Measurements from ENCODE around the gene TRIM40. TPM values are rescaled to one million over a fixed set of nuclear protein-coding genes. Genes with fewer than 3 reads are reported as not detected.

TRIM40 gene
- total and polyA plus RNA-seq, 2 of the 13 experiments (the other 11 are each of a cell fraction or from before 2014, with no cell fraction given), result 0.58 TPM; not detected in 1

DNA sequence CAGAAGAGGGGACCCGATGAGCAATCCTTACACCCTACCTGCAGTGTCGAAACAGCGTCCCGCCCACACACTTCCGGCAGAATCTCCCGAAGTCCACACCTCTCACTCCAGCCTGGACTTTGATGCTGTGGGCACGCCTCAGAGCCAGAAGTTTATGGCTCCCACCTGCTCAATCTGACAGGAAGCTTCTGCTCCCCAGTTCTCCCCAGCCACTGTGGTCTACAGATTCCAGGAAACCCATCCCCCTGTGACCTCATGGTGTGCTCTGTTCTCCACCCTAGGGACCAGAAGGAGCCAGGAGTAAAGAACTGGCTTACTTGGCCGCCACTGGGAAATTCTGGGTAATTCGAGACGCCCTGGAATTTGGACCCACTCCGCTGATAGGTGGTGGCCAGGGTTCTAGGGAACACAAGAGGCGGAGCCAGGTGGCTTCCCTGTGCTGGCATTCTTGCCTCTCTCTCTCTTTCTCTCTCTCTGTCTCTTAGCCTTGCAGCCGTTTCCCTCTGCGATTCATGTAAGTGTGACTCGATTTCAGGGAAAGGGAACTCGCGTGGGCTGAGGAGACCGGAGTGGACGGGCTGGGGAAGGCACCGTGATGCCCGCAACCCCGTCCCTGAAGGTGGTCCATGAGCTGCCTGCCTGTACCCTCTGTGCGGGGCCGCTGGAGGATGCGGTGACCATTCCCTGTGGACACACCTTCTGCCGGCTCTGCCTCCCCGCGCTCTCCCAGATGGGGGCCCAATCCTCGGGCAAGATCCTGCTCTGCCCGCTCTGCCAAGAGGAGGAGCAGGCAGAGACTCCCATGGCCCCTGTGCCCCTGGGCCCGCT is 27.4 kb downstream of the TRIM40 start, which contains the start of gene TRIM15 (continued):
- TF ChIP-seq ZNF264 (CRISPR knock-in tag; IDR thresholded peaks at IDR 0.05) (peak; percentile 54), ZNF207 (IDR thresholded peaks at IDR 0.05; ENCODE audit: borderline replicate concordance) (no peak), SSRP1 (CRISPR knock-in tag; IDR thresholded peaks at IDR 0.05) (peak; percentile 84; the same call in 1 of the 2 replicates), ZNF17 (CRISPR knock-in tag; IDR thresholded peaks at IDR 0.05) (no peak), KAT7 (CRISPR knock-in tag; IDR thresholded peaks at IDR 0.05; ENCODE audit: borderline replicate concordance) (no peak), ARHGAP35 (CRISPR knock-in tag; IDR thresholded peaks at IDR 0.05; ENCODE audit: borderline replicate concordance) (no peak), ZNF160 (CRISPR knock-in tag; IDR thresholded peaks at IDR 0.05) (0 out of 2 replicates have a peak, but pooled peaks have one; percentile 36), MBD4 (IDR thresholded peaks at IDR 0.05; ENCODE audit: borderline replicate concordance, low read length) (no peak), PRPF4 (IDR thresholded peaks at IDR 0.05; ENCODE audit: low read depth, low read length, poor library complexity, severe bottlenecking) (no peak), CC2D1A (CRISPR knock-in tag; IDR thresholded peaks at IDR 0.05) (0 out of 2 replicates have a peak, but pooled peaks have one; percentile 22), ZBTB8A (CRISPR knock-in tag; IDR thresholded peaks at IDR 0.05; ENCODE audit: borderline replicate concordance, low read depth) (peak; percentile 63; the same call in 1 of the 2 replicates), SCMH1 (CRISPR knock-in tag; IDR thresholded peaks at IDR 0.05; ENCODE audit: borderline replicate concordance) (no peak), ZNF501 (CRISPR knock-in tag; IDR thresholded peaks at IDR 0.05) (peak; percentile 95), SNAPC2 (CRISPR knock-in tag; IDR thresholded peaks at IDR 0.05) (peak; percentile 96), GATAD2A (CRISPR knock-in tag; IDR thresholded peaks at IDR 0.05) (peak; percentile 85), HINFP (CRISPR knock-in tag; IDR thresholded peaks at IDR 0.05; ENCODE audit: low read depth) (peak; percentile 73), MTA1 (CRISPR knock-in tag; IDR thresholded peaks at IDR 0.05; ENCODE audit: borderline replicate concordance) (peak; percentile 92), ZBTB44 (CRISPR knock-in tag; IDR thresholded peaks at IDR 0.05) (no peak), NFE2L1 (CRISPR knock-in tag; IDR thresholded peaks at IDR 0.05; ENCODE audit: borderline replicate concordance) (no peak), CCAR2 (optimal IDR thresholded peaks at IDR 0.05; ENCODE audit: low read depth, low read length) (no peak)
- TF ChIP-seq, protein P1, sequence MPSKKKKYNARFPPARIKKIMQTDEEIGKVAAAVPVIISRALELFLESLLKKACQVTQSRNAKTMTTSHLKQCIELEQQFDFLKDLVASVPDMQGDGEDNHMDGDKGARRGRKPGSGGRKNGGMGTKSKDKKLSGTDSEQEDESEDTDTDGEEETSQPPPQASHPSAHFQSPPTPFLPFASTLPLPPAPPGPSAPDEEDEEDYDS (CRISPR knock-in tag; IDR thresholded peaks at IDR 0.05), result peak; percentile 81
- TF ChIP-seq, protein P2, sequence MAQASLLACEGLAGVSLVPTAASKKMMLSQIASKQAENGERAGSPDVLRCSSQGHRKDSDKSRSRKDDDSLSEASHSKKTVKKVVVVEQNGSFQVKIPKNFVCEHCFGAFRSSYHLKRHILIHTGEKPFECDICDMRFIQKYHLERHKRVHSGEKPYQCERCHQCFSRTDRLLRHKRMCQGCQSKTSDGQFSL (CRISPR knock-in tag; IDR thresholded peaks at IDR 0.05), result no peak
- TF ChIP-seq, protein P3, sequence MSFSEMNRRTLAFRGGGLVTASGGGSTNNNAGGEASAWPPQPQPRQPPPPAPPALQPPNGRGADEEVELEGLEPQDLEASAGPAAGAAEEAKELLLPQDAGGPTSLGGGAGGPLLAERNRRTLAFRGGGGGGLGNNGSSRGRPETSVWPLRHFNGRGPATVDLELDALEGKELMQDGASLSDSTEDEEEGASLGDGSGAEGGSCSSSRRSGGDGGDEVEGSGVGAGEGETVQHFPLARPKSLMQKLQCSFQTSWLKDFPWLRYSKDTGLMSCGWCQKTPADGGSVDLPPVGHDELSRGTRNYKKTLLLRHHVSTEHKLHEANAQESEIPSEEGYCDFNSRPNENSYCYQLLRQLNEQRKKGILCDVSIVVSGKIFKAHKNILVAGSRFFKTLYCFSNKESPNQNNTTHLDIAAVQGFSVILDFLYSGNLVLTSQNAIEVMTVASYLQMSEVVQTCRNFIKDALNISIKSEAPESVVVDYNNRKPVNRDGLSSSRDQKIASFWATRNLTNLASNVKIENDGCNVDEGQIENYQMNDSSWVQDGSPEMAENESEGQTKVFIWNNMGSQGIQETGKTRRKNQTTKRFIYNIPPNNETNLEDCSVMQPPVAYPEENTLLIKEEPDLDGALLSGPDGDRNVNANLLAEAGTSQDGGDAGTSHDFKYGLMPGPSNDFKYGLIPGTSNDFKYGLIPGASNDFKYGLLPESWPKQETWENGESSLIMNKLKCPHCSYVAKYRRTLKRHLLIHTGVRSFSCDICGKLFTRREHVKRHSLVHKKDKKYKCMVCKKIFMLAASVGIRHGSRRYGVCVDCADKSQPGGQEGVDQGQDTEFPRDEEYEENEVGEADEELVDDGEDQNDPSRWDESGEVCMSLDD (CRISPR knock-in tag; IDR thresholded peaks at IDR 0.05; ENCODE audit: borderline replicate concordance), result no peak

Data from HepG2 (cell line).